GM21367 (cell line): ENCODE data around the gene ACACB.

Experiments used
- ATAC-seq: cut with Tn5 transposase; IDR thresholded peaks from one replicate; pipeline ENCODE4 v1.9.1; 2021; ENCODE audit not compliant: unreplicated experiment

ACACB gene

DNA sequence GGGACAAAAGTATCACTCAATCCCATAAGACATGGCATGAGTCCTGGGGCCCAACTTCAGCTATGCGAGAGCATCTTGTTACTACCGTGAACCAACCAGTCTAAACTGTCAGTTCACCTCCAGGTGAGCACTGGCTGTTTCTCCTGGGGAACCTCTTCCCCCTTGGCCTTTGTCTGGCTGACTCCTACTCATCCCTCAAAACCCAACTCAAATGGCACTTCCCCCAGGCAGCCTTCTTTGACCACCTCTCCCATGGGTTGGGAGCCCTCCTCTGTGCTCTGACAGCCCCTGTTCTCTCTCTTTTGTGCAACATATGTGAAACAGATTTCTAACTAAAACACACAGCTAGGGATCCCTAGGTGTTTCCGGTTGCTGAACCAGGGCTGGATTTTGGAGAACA is 155.0 kb downstream of the ACACB start:
- ATAC-seq, result no peak

DNA sequence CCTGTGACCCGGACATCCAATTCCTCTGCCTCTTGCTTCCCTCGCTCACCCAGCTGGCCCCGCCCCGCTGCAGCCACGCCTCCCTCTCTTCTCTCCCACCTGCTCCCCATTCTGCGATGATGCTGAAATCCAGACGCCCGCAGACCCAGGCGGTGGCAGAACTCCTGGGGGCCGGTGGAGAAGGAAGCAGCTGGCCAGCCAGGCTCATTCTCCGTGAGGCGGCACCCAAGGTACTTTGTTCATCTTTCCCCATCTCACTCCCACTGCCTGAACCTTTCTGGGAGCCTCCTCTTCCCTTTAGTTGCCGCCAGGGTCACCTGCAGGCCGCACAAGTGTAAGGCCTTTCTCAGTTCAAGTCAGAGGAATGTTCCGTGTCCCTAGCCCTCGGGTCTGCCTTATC is 157.0 kb downstream of the ACACB start:
- no peak for ATAC-seq

DNA sequence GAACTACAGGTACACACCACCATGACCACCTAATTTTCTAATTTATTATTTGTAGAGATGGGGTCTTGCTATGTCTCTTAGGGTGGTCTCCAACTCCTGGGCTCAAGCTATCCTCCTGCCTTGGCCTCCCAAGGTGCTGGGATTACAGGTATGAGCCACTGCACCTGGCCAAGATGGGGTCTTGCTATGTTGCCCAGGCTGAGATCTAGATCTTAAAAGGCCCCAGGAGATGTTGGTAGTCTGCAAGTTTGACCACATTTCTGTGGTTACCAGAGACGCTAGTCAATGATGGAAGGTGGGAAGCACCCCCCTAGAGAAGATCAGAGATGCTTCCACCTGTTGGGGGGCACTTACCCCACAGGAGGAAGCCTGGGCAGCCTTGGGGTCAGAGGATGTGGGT is 158.0 kb downstream of the ACACB start:
- no peak for ATAC-seq

GRCh38 chr12:109275173-109275572 is 158.8 kb downstream of the ACACB start:
- ATAC-seq, result no peak

GRCh38 chr12:109276160-109276559 is 159.8 kb downstream of the ACACB start:
- ATAC-seq, result no peak

DNA sequence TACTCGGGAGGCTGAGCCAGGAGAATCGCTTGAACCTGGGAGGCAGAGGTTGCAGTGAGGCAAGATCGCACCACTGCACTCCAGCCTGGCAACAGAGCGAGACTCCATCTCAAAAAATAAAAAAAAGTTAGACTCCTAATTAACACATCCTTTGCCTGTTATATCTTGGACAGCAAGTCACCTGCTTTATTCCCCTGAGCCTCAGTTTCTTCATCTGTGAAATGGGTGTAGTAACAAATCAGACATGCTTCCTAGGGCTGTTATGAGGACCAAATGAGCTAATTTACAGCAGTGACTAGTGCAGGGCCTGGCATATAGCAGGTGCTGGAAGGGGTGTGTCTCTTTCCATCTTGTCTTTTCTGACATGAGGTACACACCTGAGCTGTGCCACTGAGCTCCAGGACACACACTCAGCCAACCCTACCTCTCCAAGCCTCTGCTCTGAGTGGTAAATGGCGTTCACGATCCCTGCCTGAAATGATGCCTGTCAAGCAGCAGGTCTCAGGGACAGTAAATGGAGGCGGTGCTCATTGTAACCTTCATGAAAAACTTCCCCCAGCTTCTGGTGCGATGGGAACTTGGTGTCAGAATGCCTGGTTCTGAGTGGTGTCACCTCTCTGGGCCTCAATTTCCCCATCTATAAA is 161.0 kb downstream of the ACACB start:
- no peak for ATAC-seq

DNA sequence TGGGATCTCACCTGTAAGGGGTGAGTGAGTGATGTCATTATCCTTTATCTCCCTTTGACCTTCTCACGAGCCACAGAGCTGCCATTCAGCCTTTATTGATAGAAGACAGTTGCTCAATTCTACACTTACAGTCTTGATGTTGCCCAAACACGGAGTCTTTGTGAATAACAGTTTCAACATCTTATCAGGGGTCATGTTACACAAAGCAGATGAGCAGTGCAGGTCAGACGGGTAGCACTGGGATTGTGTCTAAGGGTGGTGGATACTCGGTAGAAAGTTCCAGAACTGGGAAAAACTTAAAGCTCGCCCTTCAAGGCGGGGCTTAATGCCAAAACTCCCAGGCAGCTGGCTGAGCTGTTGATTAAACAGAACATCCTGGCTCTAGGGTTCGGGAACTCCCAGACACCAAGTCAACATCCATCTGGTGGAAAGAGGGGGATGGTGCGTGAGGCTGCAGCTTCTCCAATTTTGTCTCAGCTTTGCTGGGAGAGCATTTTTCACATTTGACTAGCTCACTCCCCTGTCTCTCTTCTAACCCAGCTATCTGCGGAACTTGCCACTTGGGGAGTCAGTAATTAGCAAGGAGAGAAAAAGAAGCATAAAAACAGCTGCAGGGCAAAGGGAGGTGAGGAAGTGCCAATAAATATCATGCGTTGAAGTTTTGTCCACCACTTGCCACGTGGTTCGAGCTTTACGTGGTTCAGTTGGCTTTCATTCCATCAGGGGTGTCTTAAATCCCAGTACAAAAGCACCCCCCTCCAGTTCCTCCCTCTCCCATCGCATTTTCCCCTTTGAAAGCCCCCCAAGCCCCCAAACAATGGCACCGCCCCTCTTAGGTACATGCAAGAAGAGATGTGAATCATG is 161.7 kb downstream of the ACACB start:
- ATAC-seq, result no peak

GRCh38 chr12:109278912-109279311 is 162.5 kb downstream of the ACACB start:
- no peak for ATAC-seq

- ATAC-seq, result no peak
These were observed 163.1 kb downstream of the ACACB start for GRCh38 chr12:109279525-109279924.

DNA sequence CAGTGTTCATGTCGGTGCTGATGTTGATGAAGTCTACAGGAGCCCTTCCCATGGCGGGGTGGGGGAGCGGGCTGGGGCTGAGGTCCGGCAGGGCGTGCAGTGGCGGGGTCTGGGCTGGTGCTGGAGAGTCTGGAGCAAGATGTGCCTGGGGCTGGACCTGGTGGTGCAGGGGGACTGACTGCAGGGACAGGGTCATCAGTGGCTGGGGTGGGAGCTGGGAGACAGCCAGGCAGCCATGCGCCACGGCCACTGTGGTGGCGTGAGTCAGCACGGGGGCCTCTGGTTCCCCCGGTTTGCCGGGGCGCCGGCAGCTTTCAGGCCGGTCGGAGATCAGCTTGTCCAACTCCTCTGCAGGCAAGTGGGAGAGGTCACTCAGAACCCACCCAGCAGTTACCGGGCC is 165.1 kb downstream of the ACACB start:
- ATAC-seq, result no peak

DNA sequence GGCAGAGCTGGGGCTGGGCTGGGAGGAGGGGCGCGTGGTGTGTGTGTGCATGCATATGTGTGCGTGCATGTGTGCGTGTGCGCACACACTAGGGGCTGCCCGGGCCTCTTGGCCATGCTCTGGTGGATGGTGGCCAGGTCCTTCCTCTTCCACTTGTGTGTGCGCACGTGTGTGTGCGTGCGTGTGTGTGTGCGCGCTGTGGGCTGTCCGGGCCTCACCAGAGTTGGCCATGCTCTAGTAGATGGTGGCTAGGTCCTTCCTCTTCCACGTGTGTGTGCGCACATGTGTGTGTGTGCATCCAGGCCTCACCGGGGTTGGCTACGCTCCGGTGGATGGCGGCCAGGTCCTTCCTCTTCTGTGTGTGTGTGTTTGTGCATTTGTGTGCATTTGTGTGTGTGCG is 168.0 kb downstream of the ACACB start:
- no peak for ATAC-seq

DNA sequence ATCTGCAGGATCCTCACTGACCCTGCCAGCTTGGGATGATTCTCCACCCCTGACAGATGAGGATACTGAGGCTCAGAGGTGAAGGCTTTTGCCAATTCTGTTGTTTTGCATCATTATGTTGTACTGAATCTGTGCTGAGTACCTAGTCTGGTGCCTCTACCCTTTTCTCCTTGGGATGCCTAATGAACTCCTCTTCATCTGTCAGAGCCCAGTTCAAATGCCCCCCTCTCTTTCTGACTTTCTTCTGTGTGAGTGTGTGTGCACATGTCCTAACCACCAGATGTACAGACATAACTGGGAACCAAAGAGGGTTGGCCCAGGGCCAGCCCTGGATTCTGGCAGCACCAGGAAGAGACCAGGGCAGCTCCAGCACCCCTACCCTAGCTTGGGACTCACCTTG is 169.9 kb downstream of the ACACB start:
- no peak for ATAC-seq

DNA sequence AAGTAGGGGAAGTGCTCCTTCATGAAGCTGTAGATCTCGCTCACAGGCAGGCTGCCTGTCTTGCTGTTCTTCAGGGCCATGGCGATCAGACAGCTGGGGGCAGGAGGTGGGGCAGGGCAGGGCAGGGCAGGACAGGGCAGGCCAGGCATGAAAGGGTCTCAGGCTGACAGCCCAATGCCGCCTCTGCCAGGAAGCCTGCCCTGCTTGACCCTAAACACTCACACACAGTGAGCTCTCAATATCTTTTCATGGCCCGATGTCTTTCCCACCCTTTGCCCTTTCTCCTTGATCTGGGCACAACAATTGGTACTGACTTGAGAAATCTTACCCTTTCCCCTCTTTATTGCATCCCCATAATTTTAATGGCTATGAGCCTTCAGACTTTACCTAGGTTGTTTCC is 170.3 kb downstream of the ACACB start:
- ATAC-seq, result no peak

DNA sequence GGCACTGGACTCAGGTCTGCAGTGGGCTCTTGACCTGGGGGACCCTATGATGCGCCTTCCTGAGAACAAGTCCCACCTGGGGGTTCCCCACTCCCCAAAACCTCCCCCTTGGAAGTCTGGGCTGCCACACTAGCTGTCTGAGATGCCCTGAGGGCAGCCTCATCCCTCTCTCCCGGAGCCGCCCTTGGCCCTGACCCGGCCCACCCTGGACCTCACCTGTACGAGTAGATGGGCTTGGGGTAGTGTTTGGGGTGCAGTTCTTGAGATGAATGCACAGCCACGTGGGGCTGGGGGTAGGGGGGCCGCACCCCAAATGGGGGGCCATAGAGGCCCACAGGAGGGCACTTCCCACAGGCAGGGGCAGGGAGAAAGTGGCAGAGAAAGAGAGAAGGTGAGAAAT is 170.8 kb downstream of the ACACB start:
- ATAC-seq, result no peak

DNA sequence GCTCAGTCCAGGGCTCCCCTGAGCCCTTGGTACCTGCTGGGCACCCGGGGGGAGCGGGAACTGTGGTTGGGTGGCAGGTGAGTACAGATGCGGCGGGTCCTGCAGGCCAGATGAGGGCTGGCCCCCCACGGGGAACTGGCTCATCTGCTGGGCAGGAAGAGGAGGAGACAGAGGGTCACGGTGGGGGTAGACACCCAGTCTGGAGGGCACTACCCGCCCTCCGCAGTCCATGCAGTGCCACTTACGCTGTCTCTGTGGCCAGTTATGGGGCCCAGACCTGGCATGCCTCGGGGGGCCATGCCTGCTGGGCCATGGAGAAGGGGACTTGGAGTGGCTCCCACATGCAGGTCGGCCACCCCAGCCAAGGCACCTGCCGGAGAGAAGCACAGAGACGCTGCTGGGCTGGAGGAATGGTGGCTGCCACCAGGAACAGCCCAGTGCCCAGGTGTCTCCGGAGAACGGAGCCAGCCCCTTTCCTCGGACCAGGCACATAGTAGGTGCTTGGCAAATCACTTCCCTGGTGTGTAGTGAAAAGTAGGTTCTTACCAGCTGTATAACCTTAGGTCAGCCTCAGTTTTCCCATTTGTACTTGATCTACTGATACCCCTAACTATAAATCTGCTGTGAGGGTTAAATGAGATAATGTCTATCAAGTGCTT is 171.6 kb downstream of the ACACB start:
- ATAC-seq, result no peak

- ATAC-seq, result no peak
These were observed 172.2 kb downstream of the ACACB start for GRCh38 chr12:109288571-109288970.

DNA sequence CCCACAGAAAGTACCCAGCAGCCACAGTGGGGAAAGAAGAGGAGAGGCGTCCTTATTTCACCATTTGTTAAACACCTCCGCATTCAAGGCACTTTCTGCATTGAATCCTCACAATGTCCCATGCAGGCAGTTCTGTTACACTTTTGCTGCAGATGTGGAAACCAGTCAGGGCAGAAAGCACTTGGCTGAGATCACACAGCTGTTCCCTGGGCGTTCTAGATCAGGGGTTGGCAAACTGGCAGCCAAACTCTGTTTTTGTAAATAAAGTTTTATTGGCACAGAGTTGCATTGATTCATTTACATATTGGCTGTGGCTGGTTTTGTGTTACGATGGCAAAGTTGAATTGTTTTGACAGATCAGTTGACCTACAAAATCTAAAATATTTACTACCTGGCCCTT is 172.6 kb downstream of the ACACB start:
- no peak for ATAC-seq

GRCh38 chr12:109289551-109289950 is 173.2 kb downstream of the ACACB start:
- ATAC-seq, result no peak

- no peak for ATAC-seq
These were observed 173.7 kb downstream of the ACACB start for GRCh38 chr12:109290061-109290460.

DNA sequence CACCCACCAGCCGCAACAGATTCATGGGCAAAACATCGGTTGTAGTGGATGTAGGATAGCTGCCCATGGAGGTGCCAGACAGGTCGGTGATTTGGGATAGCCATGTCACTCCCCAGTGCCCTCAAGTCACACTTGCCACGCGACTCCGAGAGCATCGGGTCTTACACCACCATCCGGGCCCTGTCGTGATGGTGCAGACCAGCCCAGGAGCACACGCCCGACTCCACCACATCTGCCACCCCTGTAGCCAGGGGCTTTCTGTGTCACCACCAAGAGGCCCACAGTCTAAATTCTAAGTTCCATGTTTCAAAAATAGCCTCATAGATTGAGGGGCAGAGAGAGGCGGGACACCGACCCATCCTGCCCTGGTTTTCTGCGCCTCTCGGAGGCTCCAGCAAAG is 174.7 kb downstream of the ACACB start:
- ATAC-seq, result no peak

DNA sequence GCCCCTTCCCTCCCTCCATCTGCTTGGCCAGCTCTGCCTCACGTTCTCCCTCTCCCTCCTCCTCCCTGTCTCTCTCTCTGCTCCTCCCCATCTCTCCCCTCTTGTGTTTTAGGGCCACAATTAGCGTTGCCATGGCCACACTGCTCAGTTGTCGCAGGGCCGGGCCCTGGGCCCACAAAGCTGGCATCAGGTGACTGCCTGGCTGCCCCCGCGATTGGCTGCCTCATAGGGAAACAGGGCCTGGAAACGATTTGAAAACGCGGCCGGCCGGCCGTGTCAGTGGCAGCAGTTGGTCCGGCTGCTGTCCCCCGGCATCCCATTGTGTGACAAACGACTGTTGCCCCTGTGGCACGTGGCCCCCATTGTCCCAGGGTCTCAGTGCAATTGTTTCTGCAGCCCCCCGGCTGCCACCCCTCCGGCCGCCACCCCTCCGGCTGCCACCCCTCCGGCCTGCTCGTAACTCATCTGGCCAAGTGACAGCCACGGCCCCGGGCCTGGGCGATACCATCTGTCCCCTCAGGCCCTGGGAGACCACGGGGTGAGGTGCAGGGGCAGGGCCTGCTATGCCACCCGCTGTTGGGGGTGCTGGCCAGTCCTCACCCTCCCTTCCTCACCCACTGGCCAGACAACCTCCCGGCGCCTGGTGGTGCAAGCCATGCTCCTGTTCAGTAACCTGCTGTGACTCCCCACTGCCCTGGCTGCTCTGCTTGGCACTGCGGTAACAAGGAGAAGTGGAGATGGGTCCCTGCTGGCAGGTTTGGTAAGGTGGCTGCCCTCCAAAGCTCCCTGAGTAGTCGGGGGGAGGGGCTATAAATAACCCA is 175.3 kb downstream of the ACACB start:
- ATAC-seq, result no peak
